H1 (cell line): ENCODE measurements around the gene ENDOD1. TPM values are rescaled to one million over a fixed set of nuclear protein-coding genes. Genes with fewer than 3 reads are reported as not detected.

ENCODE experiments used
- CTCF ChIA-PET: fragments of 300-600 bp; sonication (Branson Sonifier 250); formaldehyde crosslinking; loops from one replicate; lab custom pipeline; 2021; ENCODE audit not compliant: partially characterized antibody; lab: Charles Lee
- POLR2A ChIA-PET: fragments of 300-600 bp; sonication (Branson Sonifier 250); formaldehyde crosslinking; loops from one replicate; lab custom pipeline; 2021; ENCODE audit warnings: inconsistent platforms; ENCODE audit not compliant: partially characterized antibody; lab: Charles Lee
- DNase-seq, 2 experiments: peaks; one replicate each; pipeline versions ENCODE4 v3.0.0 to v3.0.0-alpha.2; 2010 to 2022; ENCODE audit warnings: low spot score in 2 of 2, low read depth in 1 of 2, mixed read lengths in 1 of 2
- FAIRE-seq: peaks from 2 replicates; lab custom pipeline; 2011; peaks lifted over from hg19 to GRCh38; lab: Jason Lieb, UNC
- H2AFZ ChIP-seq: 2 replicates; pipeline ENCODE4 v1.8.1; 2012; ENCODE audit warnings: low read length, inconsistent platforms
- H2AK5ac ChIP-seq: 2 replicates; pipeline ENCODE4 v1.6.1; 2013; ENCODE audit warnings: low read depth, low read length
- H2BK120ac ChIP-seq: replicated peaks from 2 replicates; pipeline ENCODE3; 2013; ENCODE audit warnings: low read depth, low read length, inconsistent platforms
- H2BK12ac ChIP-seq: 2 replicates; pipeline ENCODE4 v1.6.1; 2013; ENCODE audit warnings: low read depth, low read length
- H2BK15ac ChIP-seq: 2 replicates; pipeline ENCODE4 v1.6.1; 2013; ENCODE audit warnings: low read length
- H2BK20ac ChIP-seq: 2 replicates; pipeline ENCODE4 v1.6.1; 2013; ENCODE audit warnings: low read length
- H2BK5ac ChIP-seq: 2 replicates; pipeline ENCODE4 v1.6.1; 2013; ENCODE audit warnings: low read depth, low read length
- H3K14ac ChIP-seq: 2 replicates; pipeline ENCODE4 v1.6.1; 2013; ENCODE audit warnings: inconsistent platforms; ENCODE audit not compliant: insufficient read length
- H3K18ac ChIP-seq: 2 replicates; pipeline ENCODE4 v1.6.1; 2013; ENCODE audit warnings: low read length; ENCODE audit errors: extremely low read depth
- H3K23ac ChIP-seq: 2 replicates; pipeline ENCODE4 v1.6.1; 2013; ENCODE audit warnings: inconsistent platforms; ENCODE audit not compliant: insufficient read length
- H3K23me2 ChIP-seq: 2 replicates; pipeline ENCODE4 v1.6.1; 2013; ENCODE audit warnings: low read depth, low read length
- H3K27ac ChIP-seq: 2 replicates; pipeline ENCODE4 v1.6.1; 2011; ENCODE audit warnings: low read depth, low read length, inconsistent platforms
- H3K27me3 ChIP-seq, 4 experiments: replicated peaks in 1 of 4; 1 replicate in 1 of 4; 2 replicates in 3 of 4; pipeline versions ENCODE4 v1.6.1 to v1.8.1; 2011 to 2013; ENCODE audit warnings: low read length in 3 of 4, mild to moderate bottlenecking in 3 of 4, inconsistent platforms in 2 of 4, mixed read lengths in 2 of 4, moderate library complexity in 1 of 4; ENCODE audit not compliant: control insufficient read depth in 3 of 4, insufficient read depth in 3 of 4; ENCODE audit errors: extremely low read depth in 1 of 4
- H3K36me3 ChIP-seq, 4 experiments: 2 replicates each; pipeline versions ENCODE4 v1.6.1 to v1.8.1; 2011 to 2013; ENCODE audit warnings: mild to moderate bottlenecking in 4 of 4, low read length in 3 of 4, moderate library complexity in 2 of 4, control low read depth in 1 of 4, inconsistent platforms in 1 of 4; ENCODE audit not compliant: insufficient read depth in 4 of 4, control insufficient read depth in 2 of 4
- H3K4ac ChIP-seq: replicated peaks from 2 replicates; pipeline ENCODE3; 2013; ENCODE audit warnings: low read length, low read depth, mixed read lengths, inconsistent platforms; ENCODE audit not compliant: insufficient read length
- H3K4me1 ChIP-seq, 4 experiments: replicated peaks in 1 of 4; 1 replicate in 1 of 4; 2 replicates in 3 of 4; pipeline versions ENCODE4 v1.6.1 to v1.8.1; 2011 to 2013; ENCODE audit warnings: low read length in 3 of 4, inconsistent platforms in 2 of 4, mixed read lengths in 1 of 4; ENCODE audit not compliant: insufficient read depth in 4 of 4, control insufficient read depth in 3 of 4
- H3K4me2 ChIP-seq, 2 experiments: 2 replicates each; pipeline versions ENCODE4 v1.6.1 to v1.8.1; 2011 to 2013; ENCODE audit warnings: low read depth in 2 of 2, low read length in 2 of 2, control low read depth in 1 of 2, inconsistent platforms in 1 of 2, mild to moderate bottlenecking in 1 of 2; ENCODE audit not compliant: insufficient read depth in 1 of 2
- H3K4me3 ChIP-seq, 4 experiments: fragments of 200-600, 300-600 bp in 1 of 4; sonication (generic), shearing (Covaris generic), sonication (Bioruptor Twin) in 1 of 4; 2 replicates each; pipeline versions ENCODE4 v1.5.1 to v1.8.1; 2011 to 2016; ENCODE audit warnings: low read length in 4 of 4, low read depth in 3 of 4, control low read depth in 2 of 4, inconsistent platforms in 2 of 4, mild to moderate bottlenecking in 2 of 4, mixed read lengths in 1 of 4, moderate library complexity in 1 of 4; ENCODE audit not compliant: insufficient read depth in 2 of 4; ENCODE audit errors: extremely low read depth in 1 of 4
- H3K56ac ChIP-seq: replicated peaks from 2 replicates; pipeline ENCODE3; 2013; ENCODE audit warnings: low read depth, mild to moderate bottlenecking, mixed read lengths, low read length, inconsistent platforms; ENCODE audit not compliant: insufficient read length
- H3K79me1 ChIP-seq: 2 replicates; pipeline ENCODE4 v1.6.1; 2013; ENCODE audit warnings: low read depth, low read length, control low read depth
- H3K79me2 ChIP-seq, 2 experiments: 2 replicates each; pipeline versions ENCODE4 v1.6.1 to v1.8.1; 2012 to 2013; ENCODE audit warnings: low read length in 2 of 2, mild to moderate bottlenecking in 2 of 2, inconsistent platforms in 1 of 2; ENCODE audit not compliant: insufficient read depth in 2 of 2, control insufficient read depth in 1 of 2
- H3K9ac ChIP-seq, 4 experiments: replicated peaks in 1 of 4; 1 replicate in 1 of 4; 2 replicates in 3 of 4; pipeline versions ENCODE4 v1.6.1 to v1.8.1; 2011 to 2013; ENCODE audit warnings: low read depth in 3 of 4, low read length in 3 of 4, control low read depth in 2 of 4, mild to moderate bottlenecking in 2 of 4, moderate library complexity in 2 of 4, inconsistent platforms in 1 of 4; ENCODE audit errors: extremely low read depth in 1 of 4
- H3K9me3 ChIP-seq, 2 experiments: 2 replicates each; pipeline versions ENCODE4 v1.6.1 to v1.8.1; 2012 to 2013; ENCODE audit warnings: mild to moderate bottlenecking in 2 of 2, moderate library complexity in 2 of 2, control low read depth in 1 of 2, inconsistent platforms in 1 of 2, low read depth in 1 of 2, low read length in 1 of 2, mixed read lengths in 1 of 2; ENCODE audit not compliant: insufficient read depth in 2 of 2
- H4K20me1 ChIP-seq, 2 experiments: replicated peaks in 1 of 2; 2 replicates each; pipeline versions ENCODE3 to v1.8.1; 2011 to 2013; ENCODE audit warnings: inconsistent platforms in 2 of 2, low read length in 2 of 2, mild to moderate bottlenecking in 1 of 2; ENCODE audit not compliant: insufficient read depth in 2 of 2, control insufficient read depth in 1 of 2
- H4K5ac ChIP-seq: 2 replicates; pipeline ENCODE4 v1.6.1; 2013; ENCODE audit warnings: low read length, low read depth, mixed read lengths, inconsistent platforms; ENCODE audit not compliant: insufficient read length
- H4K8ac ChIP-seq: 2 replicates; pipeline ENCODE4 v1.8.0; 2013; ENCODE audit warnings: mild to moderate bottlenecking, moderate library complexity, low read length, inconsistent platforms; ENCODE audit not compliant: insufficient read depth; ENCODE audit errors: extremely low read depth
- H4K91ac ChIP-seq: replicated peaks from 2 replicates; pipeline ENCODE3; 2013; ENCODE audit warnings: low read length, mixed read lengths, inconsistent platforms; ENCODE audit not compliant: insufficient read length
- RAD21 ChIP-seq, 2 experiments: IDR thresholded peaks in 1 of 2; conservative IDR thresholded peaks in 1 of 2; 2 replicates each; pipeline ENCODE4 v1.6.1; 2011; ENCODE audit warnings: low read depth in 2 of 2, low read length in 2 of 2, improper control_type of control experiment in 1 of 2, inconsistent platforms in 1 of 2, mild to moderate bottlenecking in 1 of 2, moderate library complexity in 1 of 2
- SP2 ChIP-seq: IDR thresholded peaks from 2 replicates; pipeline ENCODE4 v1.6.1; 2012; ENCODE audit warnings: mild to moderate bottlenecking, low read length, inconsistent platforms
- WGBS, 2 experiments: shearing (Covaris generic) in 1 of 2; methylation state at CpG; one replicate each; pipeline versions ENCODE4 v1.1.6 to v1.1.7; 2013 to 2015; ENCODE audit warnings: low lambda C conversion rate in 2 of 2, mixed read lengths in 2 of 2, inconsistent platforms in 1 of 2, low coverage in 1 of 2, missing lambda C conversion rate in 1 of 2; ENCODE audit not compliant: insufficient replicate concordance in 2 of 2, insufficient coverage in 1 of 2, insufficient read length in 1 of 2; ENCODE audit errors: extremely low coverage in 1 of 2, missing lambda C conversion rate in 1 of 2; 5-methylcytosine and 5-hydroxymethylcytosine counted together
- polyA plus RNA-seq, 7 experiments: library from polyadenylated mRNA; depleted of rRNA in 3 of 7; stranded (reverse) in 5 of 7; unstranded in 2 of 7; fragments of >200 nt in 5 of 7; fragments of 200-250 nt in 2 of 7; gene quantifications; 1 replicate in 5 of 7; 2 replicates in 1 of 7; 4 replicates in 1 of 7; pipeline versions ENCODE4 v1.2.1 to v1.2.3, GENCODE V29; 2011 to 2013; ENCODE audit warnings: missing spikeins in 2 of 7, mixed read lengths in 2 of 7
- total RNA-seq: library from RNA; stranded (reverse); fragmentation: NEBNext Ultra II Directional; extraction: Animal tissue kit (Norgen Biotek cat#: 25700); gene quantifications from 2 replicates; pipeline ENCODE4 v1.2.1, GENCODE V29; 2021

Gene ENDOD1
- total and polyA plus RNA-seq, 2 of the 8 experiments (the other 6 are each of a cell fraction or from before 2014, with no cell fraction given) = 1.2 to 2.5 TPM

DNA sequence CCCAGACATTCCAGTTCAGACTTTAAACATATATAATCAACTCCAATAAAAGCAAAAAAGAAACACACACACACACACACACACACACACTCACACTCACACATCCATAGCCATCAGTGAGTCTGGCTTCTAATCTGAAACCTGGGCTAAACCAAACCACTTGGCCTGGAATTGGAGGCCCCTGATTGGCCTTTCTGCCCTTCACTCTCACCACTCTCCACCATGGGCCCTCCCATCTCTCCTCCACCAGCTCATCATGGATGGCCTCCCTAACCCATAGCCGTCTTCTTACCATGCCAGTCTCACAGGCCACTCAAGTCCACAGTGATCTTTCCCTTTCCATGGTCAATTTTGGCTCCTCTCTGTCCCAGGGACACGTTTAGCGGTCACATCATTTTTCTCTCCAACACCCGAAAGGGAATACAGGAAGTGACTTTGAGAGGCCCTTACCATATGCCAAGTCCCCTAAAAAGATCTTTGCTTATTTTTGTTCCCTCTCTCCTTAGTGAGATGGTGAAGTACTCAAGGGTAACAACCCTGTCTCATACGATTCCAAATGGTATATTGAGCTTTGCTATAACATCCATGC is 66.6 kb downstream of the ENDOD1 start:
- no peak overlapping the region for H4K8ac ChIP-seq
- 96% methylated on average over 5 of the region's 5 CpGs; no CpG with 5 or more reads in 1 of the 2 experiments for WGBS, 2 experiments

More for the DNA sequence above, 66.6 kb downstream of the ENDOD1 start:
- H3K4me1 ChIP-seq = no peaks in the 10 kb centered on the region
- H3K4me3 ChIP-seq = no peak overlapping the region
- no peak overlapping the region for H2BK15ac ChIP-seq
- H3K4ac ChIP-seq = no peak overlapping the region
- H3K4me2 ChIP-seq = no peak overlapping the region
- H2AK5ac ChIP-seq = no peak overlapping the region
- no peak overlapping the region for H3K18ac ChIP-seq
- H3K23ac ChIP-seq = no peak overlapping the region
- no peak overlapping the region for H3K27ac ChIP-seq
- H3K23me2 ChIP-seq = peaks cover under 1% of the 10 kb centered on the region; the same call in 1 of the 2 replicates
- H3K9me3 ChIP-seq = no peaks in the 10 kb centered on the region; a peak in 1 of 4 replicates
- no peak for TF ChIP-seq RAD21 (IDR thresholded peaks at IDR 0.05 in 1 of 2, conservative IDR thresholded peaks at IDR 0.05 in 1 of 2; ENCODE audit: low read depth in 2 of 2, low read length in 2 of 2)
- peak; percentile 16; the same call in 1 of the 2 replicates for TF ChIP-seq SP2
- H3K27me3 ChIP-seq = peaks cover 0 to 2% (median under 1%) of the 10 kb centered on the region in 4 experiments; a peak in 4 of 7 replicates
- no peak overlapping the region for H4K5ac ChIP-seq
- 0 out of 2 replicates have a peak overlapping the region, but pooled peaks have one; percentile 48 for H2BK20ac ChIP-seq
- no peak overlapping the region for H3K9ac ChIP-seq
- ChIA-PET CTCF (interaction anchor here (0.6 to 17.5 kb wide), 17 partner anchors 7 to 608 kb away, joined by 3 to 407 read pairs (median 4); partner anchors contain the start of gene SESN3), POLR2A (interaction anchor here (0.6 to 0.8 kb wide), 2 partner anchors 587 to 635 kb away, joined by 3 read pairs; no protein-coding TSS in a partner anchor)
- no peak overlapping the region for H2BK5ac ChIP-seq
- H2AFZ ChIP-seq = no peak overlapping the region
- H2BK120ac ChIP-seq = no peak overlapping the region
- FAIRE-seq (no peak), DNase-seq (no peak)
- H2BK12ac ChIP-seq = no peak overlapping the region
- H4K91ac ChIP-seq = no peak overlapping the region
- H3K79me2 ChIP-seq = no peaks in the 10 kb centered on the region
- no peaks in the 10 kb centered on the region for H4K20me1 ChIP-seq
- no peak overlapping the region for H3K56ac ChIP-seq
- no peaks in the 10 kb centered on the region for H3K79me1 ChIP-seq
- no peak overlapping the region for H3K14ac ChIP-seq
- no peaks in the 10 kb centered on the region for H3K36me3 ChIP-seq
